Measurements from ENCODE around the gene SEPTIN2.
A peak's percentile ranks its signal among the peaks of the same experiment; 100 is the strongest.

Gene SEPTIN2

GRCh38 chr2:241300000-241300399, 15.7 kb upstream of the SEPTIN2 start:
- no peak overlapping the region for H3K4me3 Mint-ChIP-seq
- no peaks in the 10 kb centered on the region for H3K27me3 Mint-ChIP-seq (ENCODE audit: low read depth, poor library complexity)
- no peak overlapping the region for H3K27ac Mint-ChIP-seq
- TF ChIP-seq CTCF (IDR thresholded peaks at IDR 0.05), result no peak
- peaks cover 5% of the 10 kb centered on the region for H3K9me3 Mint-ChIP-seq
- H3K4me1 Mint-ChIP-seq, result peaks cover 32% of the 10 kb centered on the region
- peaks cover 34% of the 10 kb centered on the region for H3K36me3 Mint-ChIP-seq (ENCODE audit: low read depth)
- no peak for DNase-seq

GRCh38 chr2:241302083-241302482, 13.6 kb upstream of the SEPTIN2 start:
- TF ChIP-seq CTCF (IDR thresholded peaks at IDR 0.05), result no peak
- H3K4me3 Mint-ChIP-seq, result no peak overlapping the region
- no peak overlapping the region for H3K27ac Mint-ChIP-seq
- no peak for DNase-seq
- peaks cover 36% of the 10 kb centered on the region for H3K4me1 Mint-ChIP-seq
- H3K9me3 Mint-ChIP-seq, result no peaks in the 10 kb centered on the region
- no peaks in the 10 kb centered on the region for H3K27me3 Mint-ChIP-seq (ENCODE audit: low read depth, poor library complexity)
- H3K36me3 Mint-ChIP-seq (ENCODE audit: low read depth), result peaks cover 13% of the 10 kb centered on the region

GRCh38 chr2:241302759-241303651, 12.7 kb upstream of the SEPTIN2 start:
- TF ChIP-seq CTCF (IDR thresholded peaks at IDR 0.05), result no peak

GRCh38 chr2:241304039-241304670, 11.6 kb upstream of the SEPTIN2 start:
- Mint-ChIP-seq H3K27ac (no peak overlapping the region), H3K27me3 (ENCODE audit: low read depth, poor library complexity) (no peaks in the 10 kb centered on the region), H3K9me3 (no peaks in the 10 kb centered on the region), H3K4me1 (peaks cover 43% of the 10 kb centered on the region), H3K4me3 (no peak overlapping the region), H3K36me3 (ENCODE audit: low read depth) (peaks cover 6% of the 10 kb centered on the region)
- DNase-seq, result no peak
- TF ChIP-seq CTCF (IDR thresholded peaks at IDR 0.05), result no peak

More at GRCh38 chr2:241302759-241303651, 12.7 kb upstream of the SEPTIN2 start:
- Mint-ChIP-seq H3K36me3 (ENCODE audit: low read depth) (peaks cover 6% of the 10 kb centered on the region), H3K4me3 (no peak overlapping the region), H3K4me1 (peaks cover 41% of the 10 kb centered on the region), H3K9me3 (no peaks in the 10 kb centered on the region), H3K27me3 (ENCODE audit: low read depth, poor library complexity) (no peaks in the 10 kb centered on the region), H3K27ac (peak overlapping the region; percentile 60)
- DNase-seq, result no peak

- H3K36me3 Mint-ChIP-seq (ENCODE audit: low read depth), result peaks cover 7% of the 10 kb centered on the region
- H3K27ac Mint-ChIP-seq, result no peak overlapping the region
- no peak for TF ChIP-seq CTCF (IDR thresholded peaks at IDR 0.05)
Observed at GRCh38 chr2:241307055-241307454, 8.7 kb upstream of the SEPTIN2 start.

More at GRCh38 chr2:241307055-241307454, 8.7 kb upstream of the SEPTIN2 start:
- H3K27me3 Mint-ChIP-seq (ENCODE audit: low read depth, poor library complexity), result no peaks in the 10 kb centered on the region
- H3K4me1 Mint-ChIP-seq, result peaks cover 72% of the 10 kb centered on the region
- DNase-seq, result no peak
- H3K4me3 Mint-ChIP-seq, result no peak overlapping the region
- H3K9me3 Mint-ChIP-seq, result no peaks in the 10 kb centered on the region
